Left renal cortex interstitium (tissue), 4 donors: Measurements from ENCODE around the gene SART3. TPM values are rescaled to one million over a fixed set of nuclear protein-coding genes. Genes with fewer than 3 reads are reported as not detected.
"Not testable (repeated sequence)": the region's sequence is repeated elsewhere in the genome, so short reads cannot be mapped to it uniquely, and the experiment has no call there.

Source experiments
- DNase-seq, 4 donors: peaks; one replicate each; pipeline ENCODE4 v3.0.0-alpha.2; 2013; ENCODE audit warnings: low read depth in 4 of 4, low spot score in 2 of 4, missing footprints in 1 of 4
- polyA plus RNA-seq, 4 donors: library from polyadenylated mRNA; unstranded; fragments of 120-200 nt; gene quantifications; one replicate each; pipeline ENCODE4 v1.2.1, GENCODE V29; 2013; ENCODE audit not compliant: insufficient read length in 4 of 4

SART3 gene
- polyA plus RNA-seq, 4 donors: 50.4 to 71.3 (median 59.4) TPM

- DNase-seq: no peak
Observed at GRCh38 chr12:108564724-108565123, 3.8 kb upstream of the SART3 start.

GRCh38 chr12:108563804-108564151, 2.8 kb upstream of the SART3 start:
- no peak for DNase-seq

GRCh38 chr12:108563136-108563803, 2.3 kb upstream of the SART3 start:
- DNase-seq: peak; percentile 34 to 76 (median 56)

- peak; percentile 92 to 98 (median 96) for DNase-seq
Observed at GRCh38 chr12:108562348-108563135, 1.6 kb upstream of the SART3 start, which contains the start of gene ISCU. Gene ISCU (plus strand): TSS chr12:108562596. CDS start chr12:108562623, 27 bp downstream.

- DNase-seq: peak in 1 of 4 donors; percentile 63
Observed at GRCh38 chr12:108561852-108562347, 927 bp upstream of the SART3 start.

- DNase-seq: peak in 1 of 4 donors; percentile 4
Observed at GRCh38 chr12:108560321-108560721, 652 bp downstream of the SART3 start.

- no peak for DNase-seq
Observed at GRCh38 chr12:108559748-108560147, 1.2 kb downstream of the SART3 start.

- no peak for DNase-seq
Observed at GRCh38 chr12:108559007-108559655, 1.8 kb downstream of the SART3 start.

GRCh38 chr12:108555383-108555782, 5.6 kb downstream of the SART3 start:
- DNase-seq: not testable (repeated sequence)

- DNase-seq: no peak
Observed at GRCh38 chr12:108553799-108554198, 7.2 kb downstream of the SART3 start.

GRCh38 chr12:108551535-108551934, 9.4 kb downstream of the SART3 start:
- DNase-seq: no peak

GRCh38 chr12:108548954-108549521, 11.9 kb downstream of the SART3 start:
- DNase-seq: no peak

- DNase-seq: no peak
Observed at GRCh38 chr12:108547686-108548085, 13.3 kb downstream of the SART3 start.

GRCh38 chr12:108543652-108544051, 17.3 kb downstream of the SART3 start:
- DNase-seq: no peak

GRCh38 chr12:108542320-108542719, 18.7 kb downstream of the SART3 start:
- no peak for DNase-seq

GRCh38 chr12:108538616-108539195, 22.3 kb downstream of the SART3 start:
- DNase-seq: no peak

GRCh38 chr12:108538146-108538545, 22.8 kb downstream of the SART3 start:
- DNase-seq: no peak

GRCh38 chr12:108531929-108532848, 28.8 kb downstream of the SART3 start:
- no peak for DNase-seq

- no peak for DNase-seq
Observed at GRCh38 chr12:108530161-108530560, 30.8 kb downstream of the SART3 start.

- DNase-seq: no peak
Observed at GRCh38 chr12:108527166-108527496, 33.8 kb downstream of the SART3 start.
